HT-29 (cell line): ENCODE results near the gene RPE65. TPM values are rescaled to one million over a fixed set of nuclear protein-coding genes. Genes with fewer than 3 reads are reported as not detected.
"Not testable (repeated sequence)": the region's sequence is repeated elsewhere in the genome, so short reads cannot be mapped to it uniquely, and the experiment has no call there.

Experiments used
- DNase-seq: peaks from one replicate; pipeline ENCODE4 v3.0.0-alpha.2; 2015; ENCODE audit warnings: low spot score
- total RNA-seq: library from RNA; depleted of rRNA; stranded (reverse); fragments of >200 nt; shearing (Covaris generic); gene quantifications from 2 replicates; pipeline ENCODE4 v1.2.3, GENCODE V29; 2014

RPE65 gene
- total RNA-seq, 1 experiment from 2014 or later = not detected

- no peak for DNase-seq
Observed at GRCh38 chr1:68453060-68453670, 3.4 kb upstream of the RPE65 start.

GRCh38 chr1:68448365-68448764 is 1.4 kb downstream of the RPE65 start:
- DNase-seq = no peak

DNA sequence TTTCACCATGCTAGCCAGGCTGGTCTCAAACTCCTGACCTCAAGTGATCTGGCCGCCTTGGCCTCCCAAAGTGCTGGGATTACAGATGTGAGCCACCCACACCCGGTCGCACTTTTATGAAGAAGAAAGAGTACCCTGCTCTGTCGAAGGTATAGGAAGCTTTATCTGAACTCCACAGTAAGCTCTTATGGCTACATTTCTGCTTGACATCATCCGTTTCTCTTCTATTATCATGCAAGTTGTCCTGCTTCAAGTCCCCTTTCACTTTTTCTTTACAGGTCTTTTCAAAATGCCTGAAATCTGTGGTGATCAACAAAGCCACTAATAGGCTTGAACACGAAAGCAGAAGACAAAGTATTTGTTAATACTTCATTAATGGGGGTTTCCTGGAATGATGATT is 4.0 kb downstream of the RPE65 start:
- no peak for DNase-seq

DNA sequence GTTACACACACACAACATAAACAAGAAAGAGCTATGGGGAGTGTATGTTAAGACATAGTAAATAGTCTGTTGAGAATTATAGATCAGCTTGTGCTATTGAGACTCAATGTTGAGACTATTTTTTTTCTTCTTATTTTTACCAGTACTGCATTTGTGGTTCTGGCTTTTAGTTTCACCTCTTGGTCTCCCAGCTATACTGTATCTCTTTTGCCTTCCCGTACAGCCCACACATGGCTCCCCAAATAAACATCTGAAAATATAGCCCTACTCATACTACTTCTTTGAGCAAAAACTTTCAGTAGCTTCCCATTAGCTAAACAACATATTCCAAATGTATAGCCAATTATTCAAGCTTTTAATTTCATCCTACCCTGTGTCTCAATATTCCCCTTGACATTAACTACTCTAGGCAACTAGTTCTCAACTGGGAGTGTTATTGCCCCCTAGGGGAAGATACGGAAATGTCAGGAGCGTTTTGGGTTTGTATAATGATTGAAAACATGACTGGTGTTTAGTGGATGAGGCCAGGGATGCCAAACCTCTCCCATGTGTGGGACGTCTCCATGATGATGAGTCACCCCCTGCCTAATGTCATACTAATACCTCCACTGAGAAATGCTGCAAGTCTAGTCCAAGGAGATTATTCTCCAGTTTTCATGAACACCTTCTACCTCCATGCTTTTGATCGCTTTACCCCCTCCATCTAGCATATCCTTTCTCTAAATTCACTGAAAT is 6.8 kb downstream of the RPE65 start:
- peak; percentile 63 for DNase-seq

- DNase-seq = peak; percentile 13
Observed at GRCh38 chr1:68442006-68442405, 7.7 kb downstream of the RPE65 start.

DNA sequence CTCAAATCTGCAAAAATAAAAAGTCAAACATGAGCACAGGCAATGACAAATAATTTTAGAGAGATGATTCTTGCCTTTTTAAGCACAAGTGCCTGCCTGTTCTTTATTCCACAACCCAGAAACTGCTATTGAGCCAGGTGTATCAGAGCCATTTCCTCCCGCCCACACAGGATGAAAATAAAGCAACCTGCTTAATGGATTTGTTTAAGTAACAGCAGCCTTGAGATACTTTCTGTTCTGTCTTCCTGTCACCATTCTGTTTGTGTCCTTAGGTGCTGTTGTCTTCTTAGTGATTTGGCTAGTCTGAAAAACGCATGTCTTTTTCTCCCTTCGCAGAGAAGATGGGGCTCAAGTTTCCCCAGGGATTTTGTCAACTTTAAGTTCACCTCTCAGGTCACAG is 11.4 kb downstream of the RPE65 start:
- no peak for DNase-seq

DNA sequence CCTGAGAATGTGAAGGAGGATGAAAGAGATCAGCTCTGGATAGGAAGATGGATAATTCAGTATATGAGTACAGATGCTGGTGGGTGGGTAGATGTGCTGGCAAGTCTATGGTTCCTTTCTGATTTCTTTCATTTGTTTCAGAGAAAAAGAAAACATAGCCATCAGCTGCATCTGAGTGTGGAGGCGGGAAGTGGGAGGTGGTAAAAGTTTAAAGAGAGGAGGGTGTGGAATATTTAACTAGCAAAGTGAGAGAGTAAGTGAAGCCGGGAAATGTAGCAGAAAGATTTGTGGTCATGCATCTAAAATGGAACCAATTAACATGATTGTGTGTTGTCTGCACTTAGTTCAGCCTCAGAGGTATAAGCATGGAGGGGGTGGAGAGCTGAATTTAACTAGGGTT is 16.4 kb downstream of the RPE65 start:
- DNase-seq = no peak

GRCh38 chr1:68431076-68431475 is 18.7 kb downstream of the RPE65 start:
- DNase-seq = no peak

GRCh38 chr1:68429233-68429808 is 20.4 kb downstream of the RPE65 start:
- DNase-seq = no peak

DNA sequence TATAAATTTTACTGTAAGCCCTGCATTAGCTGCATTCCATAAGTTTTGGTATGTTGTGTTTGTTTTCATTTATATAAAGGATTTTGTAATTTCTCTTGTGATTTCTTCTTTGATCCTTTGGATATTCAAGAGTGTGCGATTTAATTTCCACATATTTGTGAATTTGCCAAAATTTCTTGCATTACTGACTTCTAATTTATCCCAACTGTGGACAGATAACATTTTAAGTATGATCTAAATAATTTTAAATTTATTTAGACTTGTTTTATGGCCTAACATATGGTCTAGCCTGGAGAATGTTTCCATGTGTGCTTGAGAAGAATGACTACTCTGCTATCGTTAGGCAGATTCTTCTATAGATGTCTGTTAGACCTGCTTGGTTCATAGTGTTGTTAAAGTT is 23.2 kb downstream of the RPE65 start:
- no peak for DNase-seq

GRCh38 chr1:68421350-68421749 is 28.4 kb downstream of the RPE65 start:
- DNase-seq = no peak

- DNase-seq = no peak
Observed at GRCh38 chr1:68409426-68409825, 40.3 kb downstream of the RPE65 start.

- DNase-seq = peak; percentile 4
Observed at GRCh38 chr1:68401506-68401905, 48.2 kb downstream of the RPE65 start.

GRCh38 chr1:68395575-68395974 is 54.2 kb downstream of the RPE65 start:
- not testable (repeated sequence) for DNase-seq

GRCh38 chr1:68392474-68392873 is 57.3 kb downstream of the RPE65 start:
- DNase-seq = not testable (repeated sequence)

DNA sequence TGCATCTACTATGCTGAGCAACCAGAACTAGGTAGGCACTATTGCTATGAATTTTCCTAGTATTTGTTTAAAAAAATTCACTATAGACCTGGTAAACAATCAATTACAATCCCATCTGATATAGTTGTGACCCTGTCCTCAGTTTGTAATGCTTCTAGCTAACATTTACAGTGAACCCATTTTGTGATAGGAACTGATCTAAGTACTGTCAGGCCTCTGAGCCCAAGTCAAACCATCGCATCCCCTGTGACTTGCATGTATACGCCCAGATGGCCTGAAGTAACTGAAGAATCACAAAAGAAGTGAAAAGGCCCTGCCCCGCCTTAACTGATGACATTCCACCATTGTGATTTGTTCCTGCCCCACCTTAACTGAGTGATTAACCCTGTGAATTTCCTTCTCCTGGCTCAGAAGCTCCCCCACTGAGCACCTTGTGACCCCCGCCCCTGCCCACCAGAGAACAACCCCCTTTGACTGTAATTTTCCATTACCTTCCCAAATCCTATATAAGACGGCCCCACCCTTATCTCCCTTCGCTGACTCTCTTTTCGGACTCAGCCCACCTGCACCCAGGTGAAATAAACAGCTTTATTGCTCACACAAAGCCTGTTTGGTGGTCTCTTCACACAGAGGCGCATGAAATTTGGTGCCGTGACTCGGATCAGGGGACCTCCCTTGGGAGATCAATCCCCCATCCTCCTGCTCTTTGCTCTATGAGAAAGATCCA is 63.8 kb downstream of the RPE65 start:
- not testable (repeated sequence) for DNase-seq

DNA sequence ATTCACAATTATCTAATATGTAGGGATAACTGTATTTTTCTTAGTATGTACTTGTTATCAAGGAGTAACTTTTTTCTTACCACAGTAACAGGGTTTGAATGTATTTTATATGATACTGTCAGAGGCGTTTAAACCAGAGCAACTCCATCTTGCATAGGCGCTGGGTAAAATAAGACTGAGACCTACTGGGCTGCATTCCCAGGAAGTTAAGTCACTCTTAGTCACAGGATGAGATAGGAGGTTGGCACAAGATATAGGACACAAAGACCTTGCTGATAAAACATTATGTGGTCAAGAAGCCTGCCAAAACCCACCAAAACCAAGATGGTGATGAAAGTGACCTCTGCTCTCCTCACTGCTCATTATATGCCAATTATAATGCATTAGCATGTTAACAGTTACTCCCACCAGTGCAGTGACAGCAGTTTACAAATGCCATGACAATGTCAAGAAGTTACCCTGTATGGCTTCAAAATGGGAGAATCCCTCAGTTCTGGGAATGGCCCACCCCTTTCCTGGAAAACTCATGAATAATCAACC is 64.8 kb downstream of the RPE65 start:
- peak; percentile 4 for DNase-seq

DNA sequence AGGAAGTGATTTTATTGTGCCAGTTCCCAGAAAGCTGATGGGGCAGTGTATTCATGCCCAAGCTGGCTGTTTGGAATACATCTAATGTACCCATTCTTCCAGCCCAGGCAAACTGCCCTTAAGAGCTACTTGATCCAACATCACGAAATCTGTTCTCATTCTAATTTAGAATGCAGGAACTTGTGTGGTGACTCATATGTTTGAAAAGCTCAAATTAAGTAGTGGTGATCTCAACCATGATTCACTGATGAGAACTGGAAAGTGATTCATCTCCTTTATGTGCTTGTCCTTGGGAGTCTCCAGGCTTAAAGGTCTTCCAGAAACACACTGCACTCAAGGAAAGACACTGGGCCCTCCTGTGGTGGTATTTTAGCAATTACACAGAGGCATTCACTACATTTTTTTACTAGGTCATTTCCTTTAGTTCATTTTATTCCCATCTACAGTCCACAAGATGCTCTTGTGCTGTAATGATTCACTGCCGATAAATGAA is 65.4 kb downstream of the RPE65 start:
- peak; percentile 74 for DNase-seq

DNA sequence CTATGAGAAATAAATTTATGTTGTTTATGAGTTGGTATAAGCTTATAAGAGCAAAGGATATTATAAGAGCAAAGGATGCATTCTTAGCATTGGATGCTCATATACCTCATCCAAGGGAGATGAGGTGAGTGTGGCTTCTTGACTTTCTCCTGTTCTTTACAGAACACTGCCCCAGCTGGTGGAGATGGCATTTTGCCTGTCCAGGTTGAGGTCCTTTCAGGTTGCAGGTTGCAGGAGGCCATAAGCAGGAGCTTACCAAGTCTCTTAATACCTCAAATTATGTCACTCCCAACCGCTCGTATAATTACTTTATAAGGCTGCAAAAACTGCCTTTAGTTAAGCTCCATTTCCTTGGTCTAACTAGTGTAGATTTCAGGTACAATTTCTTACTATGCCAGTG is 66.7 kb downstream of the RPE65 start:
- peak; percentile 1 for DNase-seq

- DNase-seq = peak; percentile 7
Observed at GRCh38 chr1:68379085-68379478, 70.7 kb downstream of the RPE65 start.
